ENCODE measurements around the gene SPNS3.
A peak's percentile ranks its signal among the peaks of the same experiment; 100 is the strongest.

SPNS3 gene

DNA sequence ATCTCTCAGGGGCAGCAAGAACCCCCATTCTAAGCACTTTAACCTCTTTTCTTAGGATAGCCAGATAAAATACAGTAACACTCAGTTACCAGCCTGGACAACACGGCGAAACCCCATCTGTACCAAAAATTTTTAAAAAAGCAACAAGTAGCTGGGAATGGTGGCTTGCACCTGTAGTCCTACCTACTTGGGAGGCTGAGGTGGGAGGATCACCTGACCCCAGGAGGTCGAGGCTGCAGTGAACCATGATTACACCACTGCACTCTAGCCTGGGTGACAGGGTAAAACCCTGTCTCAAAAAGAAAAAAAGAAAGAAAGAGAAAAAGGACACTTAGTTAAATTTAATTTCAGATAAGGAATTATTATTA, 38.6 kb upstream of the SPNS3 start:
- DNase-seq (ENCODE audit: low read depth), result no peak
- TF ChIP-seq, protein P1, sequence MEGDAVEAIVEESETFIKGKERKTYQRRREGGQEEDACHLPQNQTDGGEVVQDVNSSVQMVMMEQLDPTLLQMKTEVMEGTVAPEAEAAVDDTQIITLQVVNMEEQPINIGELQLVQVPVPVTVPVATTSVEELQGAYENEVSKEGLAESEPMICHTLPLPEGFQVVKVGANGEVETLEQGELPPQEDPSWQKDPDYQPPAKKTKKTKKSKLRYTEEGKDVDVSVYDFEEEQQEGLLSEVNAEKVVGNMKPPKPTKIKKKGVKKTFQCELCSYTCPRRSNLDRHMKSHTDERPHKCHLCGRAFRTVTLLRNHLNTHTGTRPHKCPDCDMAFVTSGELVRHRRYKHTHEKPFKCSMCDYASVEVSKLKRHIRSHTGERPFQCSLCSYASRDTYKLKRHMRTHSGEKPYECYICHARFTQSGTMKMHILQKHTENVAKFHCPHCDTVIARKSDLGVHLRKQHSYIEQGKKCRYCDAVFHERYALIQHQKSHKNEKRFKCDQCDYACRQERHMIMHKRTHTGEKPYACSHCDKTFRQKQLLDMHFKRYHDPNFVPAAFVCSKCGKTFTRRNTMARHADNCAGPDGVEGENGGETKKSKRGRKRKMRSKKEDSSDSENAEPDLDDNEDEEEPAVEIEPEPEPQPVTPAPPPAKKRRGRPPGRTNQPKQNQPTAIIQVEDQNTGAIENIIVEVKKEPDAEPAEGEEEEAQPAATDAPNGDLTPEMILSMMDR (IDR thresholded peaks at IDR 0.05; ENCODE audit: insufficient read depth, low read depth, low read length, missing control alignments), result no peak
- H3K4me3 ChIP-seq (ENCODE audit: low read length), result no peak overlapping the region

DNA sequence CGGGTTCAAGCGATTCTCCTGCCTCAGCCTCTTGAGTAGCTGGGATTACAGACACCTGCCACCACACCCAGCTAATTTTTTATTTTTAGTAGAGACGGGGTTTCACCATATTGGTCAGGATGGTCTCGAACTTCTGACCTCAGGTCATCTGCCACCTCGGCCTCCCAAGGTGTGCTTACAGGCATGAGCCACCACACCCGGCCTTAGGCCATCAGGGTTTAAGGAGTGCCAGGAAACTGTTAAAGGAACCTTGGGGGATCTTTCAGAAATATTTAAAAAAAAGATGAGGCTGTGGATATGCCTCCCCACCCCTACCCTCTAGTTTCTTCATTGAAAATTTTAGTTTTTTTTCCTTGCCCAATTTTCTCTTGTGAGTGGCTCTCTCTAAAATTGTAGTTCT, 35.9 kb upstream of the SPNS3 start:
- DNase-seq (ENCODE audit: low read depth), result no peak
- no peak overlapping the region for H3K4me3 ChIP-seq (ENCODE audit: low read length)
- TF ChIP-seq, protein P1 (IDR thresholded peaks at IDR 0.05; ENCODE audit: insufficient read depth, low read depth, low read length, missing control alignments), result no peak

DNA sequence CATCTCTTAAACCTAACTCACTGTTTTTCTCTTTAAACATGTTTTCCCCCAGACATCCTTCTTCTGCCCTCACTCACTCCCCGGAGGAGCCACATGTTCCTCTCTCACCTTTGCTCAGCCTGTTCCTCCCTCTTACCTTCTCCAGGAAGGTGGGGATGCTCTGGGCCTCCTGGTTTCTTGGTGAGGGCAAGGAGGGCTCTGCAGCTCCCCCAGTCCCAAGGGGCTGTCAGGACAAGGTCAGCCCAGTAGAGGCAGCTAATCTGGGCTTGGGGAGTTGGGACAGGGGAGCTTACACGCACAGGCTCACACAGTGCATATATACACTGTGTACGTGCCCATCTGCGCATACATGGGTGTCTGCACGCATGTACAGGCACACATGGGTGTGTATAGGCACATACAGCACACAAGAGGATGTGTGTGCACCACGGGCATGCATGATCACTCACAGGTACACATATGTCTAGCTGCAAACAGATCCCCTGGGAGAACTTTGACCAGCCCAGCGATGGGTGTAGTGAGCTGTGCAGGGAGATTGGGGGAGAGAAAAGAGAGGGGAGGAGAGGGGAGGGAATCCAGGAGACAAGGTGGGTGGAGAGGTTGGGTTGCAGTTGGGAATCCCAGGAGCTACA, 28.6 kb upstream of the SPNS3 start:
- H3K4me3 ChIP-seq (ENCODE audit: low read length), result no peak overlapping the region
- no peak for DNase-seq (ENCODE audit: low read depth)
- TF ChIP-seq, protein P1 (IDR thresholded peaks at IDR 0.05; ENCODE audit: insufficient read depth, low read depth, low read length, missing control alignments), result no peak

DNA sequence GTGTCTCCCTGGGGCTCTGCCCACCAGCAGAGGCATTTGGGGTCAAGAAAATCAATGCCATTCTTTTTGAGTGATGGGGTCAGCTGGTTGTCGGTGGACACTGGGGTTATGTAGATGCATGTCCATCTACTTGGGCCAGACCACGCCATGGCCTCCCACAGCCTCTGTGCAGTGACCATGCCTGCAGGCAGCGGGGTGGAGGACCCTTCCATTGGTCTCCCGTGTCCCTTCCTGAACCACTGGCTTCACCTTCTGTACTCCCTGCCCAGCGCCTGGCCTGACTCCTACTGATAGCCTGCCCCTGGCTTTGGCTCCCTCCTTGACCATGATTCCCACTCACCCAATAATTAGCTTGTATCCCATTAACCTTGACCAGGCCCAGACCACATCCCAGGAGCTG, 28.0 kb upstream of the SPNS3 start:
- TF ChIP-seq, protein P1 (IDR thresholded peaks at IDR 0.05; ENCODE audit: insufficient read depth, low read depth, low read length, missing control alignments), result no peak
- no peak for DNase-seq (ENCODE audit: low read depth)
- no peak overlapping the region for H3K4me3 ChIP-seq (ENCODE audit: low read length)

DNA sequence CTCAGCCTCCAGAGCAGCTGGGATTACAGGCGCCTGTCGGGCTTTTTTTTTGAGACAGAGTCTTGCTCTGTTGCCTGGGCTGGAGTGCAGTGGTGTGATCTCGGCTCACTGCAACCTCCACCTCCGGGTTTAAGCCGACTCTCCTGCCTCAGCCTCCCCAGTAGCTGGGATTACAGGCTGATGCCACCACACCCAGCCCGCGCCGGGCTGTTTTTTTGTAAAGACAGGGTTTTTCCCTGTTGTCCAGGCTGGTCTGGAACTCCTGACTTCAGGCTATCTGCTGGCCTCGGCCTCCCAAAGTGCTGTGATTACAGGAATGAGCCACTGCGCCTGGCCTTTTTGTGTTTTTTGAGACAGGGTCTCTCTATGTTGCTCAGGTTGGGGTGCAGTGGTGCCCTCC, 27.4 kb upstream of the SPNS3 start:
- TF ChIP-seq, protein P1 (IDR thresholded peaks at IDR 0.05; ENCODE audit: insufficient read depth, low read depth, low read length, missing control alignments), result no peak
- no peak for DNase-seq (ENCODE audit: low read depth)
- H3K4me3 ChIP-seq (ENCODE audit: low read length), result no peak overlapping the region

DNA sequence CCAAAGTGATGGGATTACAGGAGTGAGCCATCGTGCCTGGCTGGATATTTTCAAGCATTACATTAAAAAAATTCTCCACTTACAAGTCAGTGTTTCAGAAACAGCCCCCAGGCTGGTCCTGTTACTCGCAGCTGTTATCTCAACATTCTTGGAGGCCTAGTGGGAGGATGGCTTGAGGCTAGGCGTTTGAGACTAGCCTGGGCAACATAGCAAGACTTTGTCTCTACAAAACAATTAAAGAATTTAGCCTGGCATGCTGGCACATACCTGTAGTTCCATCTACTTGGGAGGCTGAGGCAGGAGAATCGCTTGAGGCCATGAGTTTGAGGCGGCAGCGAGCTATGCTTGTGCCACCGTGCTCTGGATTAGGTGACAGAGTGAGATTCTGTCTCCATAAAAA, 26.5 kb upstream of the SPNS3 start:
- peak; percentile 75 for DNase-seq (ENCODE audit: low read depth)
- TF ChIP-seq, protein P1 (IDR thresholded peaks at IDR 0.05; ENCODE audit: insufficient read depth, low read depth, low read length, missing control alignments), result no peak
- no peak overlapping the region for H3K4me3 ChIP-seq (ENCODE audit: low read length)

DNA sequence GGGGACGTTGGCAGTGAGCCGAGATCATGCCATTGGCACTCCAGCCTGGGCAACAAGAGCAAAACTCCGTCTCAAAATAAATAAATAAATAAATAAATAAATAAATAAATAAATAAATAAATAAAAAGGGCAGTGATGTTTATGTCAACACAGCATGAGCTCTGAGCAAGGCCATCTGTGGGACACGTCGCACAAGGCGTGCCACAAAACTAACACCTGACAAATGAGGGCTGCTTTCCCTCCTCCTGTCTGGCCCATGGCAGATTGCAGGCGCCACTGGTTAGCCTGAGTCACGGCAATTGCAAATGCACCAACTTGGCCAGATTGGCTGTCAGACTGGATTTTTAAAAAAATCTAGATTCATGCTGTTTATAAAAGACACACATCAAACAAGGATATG, 25.9 kb upstream of the SPNS3 start:
- peak; percentile 85 for DNase-seq (ENCODE audit: low read depth)
- TF ChIP-seq, protein P1 (IDR thresholded peaks at IDR 0.05; ENCODE audit: insufficient read depth, low read depth, low read length, missing control alignments), result peak; percentile 34
- H3K4me3 ChIP-seq (ENCODE audit: low read length), result no peak overlapping the region

Measured in epithelial cell of esophagus (primary cell).